SK-N-MC (cell line): ENCODE measurements around the gene SH3GLB1.

ENCODE experiments used
- EZH2 ChIP-seq: fragments of 200-600 bp; sonication (generic); IDR thresholded peaks from one replicate; pipeline ENCODE4 v1.6.1; 2017; ENCODE audit warnings: antibody characterized with exemption
- FOXP2 ChIP-seq: optimal IDR thresholded peaks from 2 replicates; pipeline ENCODE3; 2011; ENCODE audit warnings: mild to moderate bottlenecking, moderate library complexity; ENCODE audit not compliant: insufficient read depth; ENCODE audit errors: extremely low read length, control extremely low read depth
- POLR2AphosphoS5 ChIP-seq: IDR thresholded peaks from 2 replicates; pipeline ENCODE4 v1.6.1; 2012; ENCODE audit warnings: mild to moderate bottlenecking, low read depth, low read length, borderline replicate concordance

GRCh38 chr1:86733340-86733739, 29.0 kb downstream of the SH3GLB1 start:
- TF ChIP-seq POLR2AphosphoS5: no peak
- no peak for TF ChIP-seq EZH2
- no peak for TF ChIP-seq FOXP2
